Measurements from ENCODE around the gene ZBTB20.

ZBTB20 gene

GRCh38 chr3:114449271-114450007 lies 697.6 kb downstream of the ZBTB20 start:
- Histone ChIP-seq H3K79me2 (ENCODE audit: low read length) (no peaks in the 10 kb centered on the region), H3F3A (ENCODE audit: insufficient read depth, low read length) (peaks cover 3% of the 10 kb centered on the region; the same call in 1 of the 2 replicates), H3K27me3 (replicated peaks; ENCODE audit: insufficient read depth, low read length) (peaks cover 16% of the 10 kb centered on the region; the same call in 1 of the 2 replicates), H2AFZ (ENCODE audit: low read length) (no peak overlapping the region), H4K20me1 (ENCODE audit: insufficient read depth, low read length) (no peaks in the 10 kb centered on the region), H3K9me3 (replicated peaks; ENCODE audit: insufficient read depth, low read length) (no peaks in the 10 kb centered on the region), H3K4me1 (ENCODE audit: low read length) (peaks cover 15% of the 10 kb centered on the region), H3K27ac (ENCODE audit: low read length) (no peak overlapping the region), H3K9ac (ENCODE audit: low read length) (no peak overlapping the region), H3K36me3 (replicated peaks; ENCODE audit: insufficient read depth, low read length) (no peaks in the 10 kb centered on the region), H3K9me2 (replicated peaks; ENCODE audit: insufficient read depth, low read length) (no peaks in the 10 kb centered on the region), H3K4me2 (ENCODE audit: low read depth, low read length) (no peak overlapping the region), H3K4me3 (ENCODE audit: low read length) (no peak overlapping the region)
- no peak for DNase-seq
- no peak for TF ChIP-seq CTCF (IDR thresholded peaks at IDR 0.05; ENCODE audit: low read length)
- TF ChIP-seq EZH2 (optimal IDR thresholded peaks at IDR 0.05; ENCODE audit: low read depth, low read length): no peak
- no peak for TF ChIP-seq EZH2phosphoT487 (IDR thresholded peaks at IDR 0.05; ENCODE audit: low read length)

GRCh38 chr3:114447950-114448479 lies 699.1 kb downstream of the ZBTB20 start:
- Histone ChIP-seq H3K9me3 (replicated peaks; ENCODE audit: insufficient read depth, low read length) (no peaks in the 10 kb centered on the region), H3K4me3 (ENCODE audit: low read length) (no peak overlapping the region), H3K27ac (ENCODE audit: low read length) (no peak overlapping the region), H3K36me3 (replicated peaks; ENCODE audit: insufficient read depth, low read length) (no peaks in the 10 kb centered on the region), H3K4me1 (ENCODE audit: low read length) (peaks cover 10% of the 10 kb centered on the region), H4K20me1 (ENCODE audit: insufficient read depth, low read length) (no peaks in the 10 kb centered on the region), H2AFZ (ENCODE audit: low read length) (no peak overlapping the region), H3K9me2 (replicated peaks; ENCODE audit: insufficient read depth, low read length) (no peaks in the 10 kb centered on the region), H3K27me3 (replicated peaks; ENCODE audit: insufficient read depth, low read length) (peaks cover 13% of the 10 kb centered on the region; the same call in 1 of the 2 replicates), H3F3A (ENCODE audit: insufficient read depth, low read length) (peaks cover 3% of the 10 kb centered on the region; the same call in 1 of the 2 replicates), H3K79me2 (ENCODE audit: low read length) (no peaks in the 10 kb centered on the region), H3K4me2 (ENCODE audit: low read depth, low read length) (no peak overlapping the region), H3K9ac (ENCODE audit: low read length) (no peak overlapping the region)
- DNase-seq: no peak
- TF ChIP-seq CTCF (IDR thresholded peaks at IDR 0.05; ENCODE audit: low read length): no peak
- TF ChIP-seq EZH2 (optimal IDR thresholded peaks at IDR 0.05; ENCODE audit: low read depth, low read length): no peak
- TF ChIP-seq EZH2phosphoT487 (IDR thresholded peaks at IDR 0.05; ENCODE audit: low read length): no peak

- no peaks in the 10 kb centered on the region for H3K9me3 ChIP-seq (replicated peaks; ENCODE audit: insufficient read depth, low read length)
- no peak overlapping the region for H3K4me2 ChIP-seq (ENCODE audit: low read depth, low read length)
- no peak for TF ChIP-seq CTCF (IDR thresholded peaks at IDR 0.05; ENCODE audit: low read length)
- TF ChIP-seq EZH2 (optimal IDR thresholded peaks at IDR 0.05; ENCODE audit: low read depth, low read length): no peak
- TF ChIP-seq EZH2phosphoT487 (IDR thresholded peaks at IDR 0.05; ENCODE audit: low read length): no peak
- no peaks in the 10 kb centered on the region for H4K20me1 ChIP-seq (ENCODE audit: insufficient read depth, low read length)
- no peaks in the 10 kb centered on the region for H3K79me2 ChIP-seq (ENCODE audit: low read length)
- peaks cover 9% of the 10 kb centered on the region; the same call in 1 of the 2 replicates for H3K27me3 ChIP-seq (replicated peaks; ENCODE audit: insufficient read depth, low read length)
- peaks cover 10% of the 10 kb centered on the region for H3K4me1 ChIP-seq (ENCODE audit: low read length)
- no peak overlapping the region for H2AFZ ChIP-seq (ENCODE audit: low read length)
- H3K4me3 ChIP-seq (ENCODE audit: low read length): no peak overlapping the region
- no peak for DNase-seq
- H3K36me3 ChIP-seq (replicated peaks; ENCODE audit: insufficient read depth, low read length): no peaks in the 10 kb centered on the region
- H3K9ac ChIP-seq (ENCODE audit: low read length): no peak overlapping the region
- H3F3A ChIP-seq (ENCODE audit: insufficient read depth, low read length): peaks cover 3% of the 10 kb centered on the region; the same call in 1 of the 2 replicates
- no peaks in the 10 kb centered on the region for H3K9me2 ChIP-seq (replicated peaks; ENCODE audit: insufficient read depth, low read length)
- H3K27ac ChIP-seq (ENCODE audit: low read length): no peak overlapping the region
Observed at GRCh38 chr3:114447545-114447944, 699.5 kb downstream of the ZBTB20 start.

Data from MM.1S (cell line).